ENCODE results near the gene SYDE1.

Gene SYDE1

GRCh38 chr19:15115762-15116615 is 8.8 kb downstream of the SYDE1 start:
- Mint-ChIP-seq H3K9me3 (no peaks in the 10 kb centered on the region), H3K4me3 (no peak overlapping the region), H3K4me1 (peaks cover 6% of the 10 kb centered on the region), H3K27ac (no peak overlapping the region), H3K27me3 (no peaks in the 10 kb centered on the region)
- no peak for DNase-seq
- ATAC-seq: no peak

- peak overlapping the region in 1 of 2 donors; percentile 82 for H3K27ac Mint-ChIP-seq
- H3K27me3 Mint-ChIP-seq: no peaks in the 10 kb centered on the region
- H3K4me1 Mint-ChIP-seq: peaks cover 12% of the 10 kb centered on the region
- no peaks in the 10 kb centered on the region for H3K9me3 Mint-ChIP-seq
- ATAC-seq (no peak), DNase-seq (no peak)
- H3K4me3 Mint-ChIP-seq: no peak overlapping the region
These were observed 9.7 kb downstream of the SYDE1 start for GRCh38 chr19:15116856-15117255.

- Mint-ChIP-seq H3K4me1 (peaks cover 12% of the 10 kb centered on the region), H3K27me3 (no peaks in the 10 kb centered on the region), H3K9me3 (no peaks in the 10 kb centered on the region), H3K4me3 (no peak overlapping the region), H3K27ac (peak overlapping the region in 1 of 2 donors; percentile 14)
- ATAC-seq (no peak), DNase-seq (no peak)
These were observed 11.0 kb downstream of the SYDE1 start for GRCh38 chr19:15118248-15118647.

GRCh38 chr19:15118789-15119494 is 11.7 kb downstream of the SYDE1 start:
- no peak for DNase-seq
- Mint-ChIP-seq H3K9me3 (no peaks in the 10 kb centered on the region), H3K27ac (no peak overlapping the region), H3K4me3 (no peak overlapping the region), H3K4me1 (peaks cover 16% of the 10 kb centered on the region), H3K27me3 (no peaks in the 10 kb centered on the region)
- no peak for ATAC-seq

- no peak overlapping the region for H3K4me3 Mint-ChIP-seq
- peaks cover 23% of the 10 kb centered on the region for H3K4me1 Mint-ChIP-seq
- DNase-seq: no peak
- H3K27ac Mint-ChIP-seq: no peak overlapping the region
- H3K27me3 Mint-ChIP-seq: no peaks in the 10 kb centered on the region
- no peak for ATAC-seq
- H3K9me3 Mint-ChIP-seq: no peaks in the 10 kb centered on the region
These were observed 13.2 kb downstream of the SYDE1 start for GRCh38 chr19:15120135-15121026.

GRCh38 chr19:15122331-15123030 is 15.3 kb downstream of the SYDE1 start:
- Mint-ChIP-seq H3K27ac (no peak overlapping the region), H3K4me3 (no peak overlapping the region), H3K9me3 (no peaks in the 10 kb centered on the region), H3K4me1 (peaks cover 23% of the 10 kb centered on the region), H3K27me3 (no peaks in the 10 kb centered on the region)
- ATAC-seq (no peak), DNase-seq (no peak)

GRCh38 chr19:15123031-15123890 is 16.1 kb downstream of the SYDE1 start:
- Mint-ChIP-seq H3K27me3 (no peaks in the 10 kb centered on the region), H3K9me3 (no peaks in the 10 kb centered on the region), H3K27ac (no peak overlapping the region), H3K4me1 (peaks cover 23% of the 10 kb centered on the region), H3K4me3 (peak overlapping the region; percentile 84 to 98)
- DNase-seq (no peak), ATAC-seq (no peak)

GRCh38 chr19:15123900-15124299 is 16.7 kb downstream of the SYDE1 start:
- no peaks in the 10 kb centered on the region for H3K9me3 Mint-ChIP-seq
- H3K4me1 Mint-ChIP-seq: peaks cover 26% of the 10 kb centered on the region
- ATAC-seq (no peak), DNase-seq (no peak)
- peak overlapping the region; percentile 97 to 99 for H3K27ac Mint-ChIP-seq
- H3K4me3 Mint-ChIP-seq: peak overlapping the region; percentile 84 to 98
- no peaks in the 10 kb centered on the region for H3K27me3 Mint-ChIP-seq

- DNase-seq (peak in 1 of 2 donors; percentile 19), ATAC-seq (no peak)
- Mint-ChIP-seq H3K27ac (peak overlapping the region; percentile 97 to 99), H3K27me3 (no peaks in the 10 kb centered on the region), H3K4me3 (peak overlapping the region; percentile 84 to 98), H3K4me1 (peaks cover 34% of the 10 kb centered on the region), H3K9me3 (no peaks in the 10 kb centered on the region)
These were observed 17.5 kb downstream of the SYDE1 start for GRCh38 chr19:15124572-15125231.

- peak; percentile 99 to 100 for DNase-seq
- peak overlapping the region; percentile 97 to 99 for H3K27ac Mint-ChIP-seq
- H3K4me1 Mint-ChIP-seq: peaks cover 41% of the 10 kb centered on the region
- no peaks in the 10 kb centered on the region for H3K9me3 Mint-ChIP-seq
- ATAC-seq: peak; percentile 95
- peak overlapping the region; percentile 84 to 98 for H3K4me3 Mint-ChIP-seq
- H3K27me3 Mint-ChIP-seq: no peaks in the 10 kb centered on the region
These were observed 18.2 kb downstream of the SYDE1 start for GRCh38 chr19:15125232-15126067.

- Mint-ChIP-seq H3K4me3 (peak overlapping the region; percentile 35 to 69), H3K27me3 (no peaks in the 10 kb centered on the region), H3K4me1 (peaks cover 37% of the 10 kb centered on the region), H3K9me3 (no peaks in the 10 kb centered on the region), H3K27ac (no peak overlapping the region)
- DNase-seq (no peak), ATAC-seq (no peak)
These were observed 19.1 kb downstream of the SYDE1 start for GRCh38 chr19:15126131-15126910.

- no peak for DNase-seq
- ATAC-seq: no peak
- no peak overlapping the region for H3K4me3 Mint-ChIP-seq
- H3K27me3 Mint-ChIP-seq: no peaks in the 10 kb centered on the region
- peak overlapping the region in 1 of 2 donors; percentile 47 for H3K27ac Mint-ChIP-seq
- H3K4me1 Mint-ChIP-seq: peaks cover 34% of the 10 kb centered on the region
- no peaks in the 10 kb centered on the region for H3K9me3 Mint-ChIP-seq
These were observed 21.1 kb downstream of the SYDE1 start for GRCh38 chr19:15128162-15128770.

Data from stimulated activated naive CD8-positive, alpha-beta T cell treated with anti-CD3 and anti-CD28 coated beads, Interleukin-15, amount 100 ng/mL, for 72 hours (primary cell).